Transverse colon (tissue), 4 donors: Measurements from ENCODE around the gene SYCP2. TPM values are rescaled to one million over a fixed set of nuclear protein-coding genes. Genes with fewer than 3 reads are reported as not detected.
A peak's percentile ranks its signal among the peaks of the same experiment; 100 is the strongest.

Experiments used
- DNase-seq: peaks from one replicate; pipeline ENCODE4 v3.0.0-alpha.2; 2019
- H3K27ac ChIP-seq, 4 donors: fragments of 200-600 bp; sonication (generic); 2 replicates each; pipeline ENCODE4 v1.5.1; 2016 to 2018; ENCODE audit warnings: inconsistent platforms in 4 of 4
- H3K27me3 ChIP-seq: fragments of 200-600 bp; sonication (generic); 2 replicates; pipeline ENCODE4 v1.5.1; 2017; ENCODE audit warnings: inconsistent platforms
- H3K36me3 ChIP-seq, 4 donors: fragments of 200-600 bp; sonication (generic); 2 replicates each; pipeline ENCODE4 v1.5.1; 2017 to 2019; ENCODE audit warnings: inconsistent platforms in 4 of 4
- H3K4me1 ChIP-seq, 4 donors: fragments of 200-600 bp; sonication (generic); 2 replicates each; pipeline ENCODE4 v1.5.1; 2017 to 2020; ENCODE audit warnings: inconsistent platforms in 4 of 4
- H3K4me3 ChIP-seq, 4 donors: fragments of 200-600 bp; sonication (generic); 1 replicate in 1 of 4; 2 replicates in 3 of 4; pipeline versions ENCODE4 v1.5.1 to v1.6.1; 2017 to 2019; ENCODE audit warnings: inconsistent platforms in 4 of 4
- H3K9me3 ChIP-seq, 2 donors: fragments of 200-600 bp; sonication (generic); 2 replicates each; pipeline ENCODE4 v1.5.1; 2017 to 2019; ENCODE audit warnings: inconsistent platforms in 2 of 2
- CTCF ChIP-seq, 5 experiments: fragments of 200-600 bp in 3 of 5; fragments of 450-650 bp in 2 of 5; sonication (generic) in 3 of 5; IDR thresholded peaks; 1 replicate in 2 of 5; 2 replicates in 3 of 5; pipeline ENCODE4 v1.5.1; 2016 to 2017; ENCODE audit warnings: antibody characterized with exemption in 5 of 5, inconsistent platforms in 3 of 5, mild to moderate bottlenecking in 2 of 5, moderate library complexity in 1 of 5
- EP300 ChIP-seq: sonication (generic); formaldehyde crosslinking; IDR thresholded peaks from one replicate; pipeline ENCODE4 v1.6.1; 2017; ENCODE audit warnings: antibody characterized with exemption, low read depth
- POLR2A ChIP-seq: fragments of 450-650 bp; IDR thresholded peaks from one replicate; pipeline ENCODE4 v1.6.1; 2016; ENCODE audit warnings: antibody characterized with exemption, mild to moderate bottlenecking, moderate library complexity
- POLR2AphosphoS5 ChIP-seq, 3 donors: sonication (generic); formaldehyde crosslinking; IDR thresholded peaks; one replicate each; pipeline ENCODE4 v1.6.1; 2016; ENCODE audit warnings: antibody characterized with exemption in 3 of 3
- WGBS, 2 donors: methylation state at CpG; one replicate each; pipeline ENCODE4 v1.1.5; 2018; ENCODE audit warnings: low coverage in 1 of 2; 5-methylcytosine and 5-hydroxymethylcytosine counted together
- in situ Hi-C, 4 donors: fragments of 200-750 bp; cut with MboI; loops; one replicate each; pipeline versions ENCODE4 v1.15.0 to v1.15.1; 2017; ENCODE audit warnings: low sequenced_read_pairs in 3 of 4, low pct_ligation_motif_present in 1 of 4, low pct_unique_long_range_greater_than_20kb in 1 of 4
- intact Hi-C: fragments of 100-400 bp; cut with DNase I; formaldehyde crosslinking; loops from one replicate; pipeline ENCODE4 v1.15.1; 2023; ENCODE audit warnings: low total_unique reads
- total RNA-seq, 4 donors: library from RNA; depleted of rRNA; stranded (reverse); fragments of >200 nt; gene quantifications; one replicate each; pipeline ENCODE4 v1.1.0, GENCODE V29; 2016

SYCP2 gene
- total RNA-seq, 4 donors from 2014 or later: 0.82 to 1.1 TPM; not detected in 2

DNA sequence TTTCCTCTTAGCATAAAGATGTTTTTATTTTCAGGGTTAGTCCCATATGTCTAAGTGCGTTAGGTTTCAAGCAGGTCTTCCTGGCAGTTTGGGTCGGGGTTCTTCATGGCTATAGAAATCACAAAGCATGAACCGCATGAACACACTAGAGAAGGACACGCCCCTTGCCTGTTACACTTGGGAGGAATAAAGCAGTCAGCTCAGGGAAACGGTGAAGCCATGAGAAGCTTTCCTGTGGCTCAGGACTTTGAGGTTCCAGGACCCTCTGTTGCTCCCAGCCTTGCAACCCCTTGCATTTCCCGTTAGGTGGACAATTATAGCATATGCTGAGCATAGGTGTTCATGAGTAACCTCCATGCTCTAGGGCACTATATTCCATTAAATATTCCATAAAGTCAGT lies 96.7 kb downstream of the SYCP2 start:
- H3K9me3 ChIP-seq: no peaks in the 10 kb centered on the region
- in situ Hi-C loops: no loop called here
- H3K4me1 ChIP-seq: peaks cover 7 to 26% (median 17%) of the 10 kb centered on the region in 4 donors
- intact Hi-C loops: no loop called here
- H3K4me3 ChIP-seq: peak overlapping the region in 1 of 4 donors; percentile 22
- peaks cover 14% of the 10 kb centered on the region for H3K27me3 ChIP-seq
- 22 to 29% methylated on average over 3 to 6 of the region's 6 CpGs for WGBS, 2 donors
- no peak overlapping the region for H3K27ac ChIP-seq
- TF ChIP-seq CTCF (IDR thresholded peaks at IDR 0.05) (no peak), POLR2A (no peak), EP300 (no peak)
- no peaks in the 10 kb centered on the region for H3K36me3 ChIP-seq
- no peak for DNase-seq

GRCh38 chr20:59835448-59836395 lies 97.7 kb downstream of the SYCP2 start:
- Histone ChIP-seq H3K36me3 (no peaks in the 10 kb centered on the region), H3K4me1 (peaks cover 7 to 28% (median 17%) of the 10 kb centered on the region in 4 donors), H3K27me3 (peaks cover 14% of the 10 kb centered on the region), H3K9me3 (no peaks in the 10 kb centered on the region), H3K27ac (no peak overlapping the region), H3K4me3 (peak overlapping the region in 2 of 4 donors; percentile 8 to 22)
- intact Hi-C loops (no loop called here), in situ Hi-C loops (no loop called here)
- DNase-seq: peak; percentile 65
- TF ChIP-seq POLR2A: peak; percentile 46
- TF ChIP-seq EP300: no peak
- TF ChIP-seq POLR2AphosphoS5 (IDR thresholded peaks at IDR 0.05): peak in 2 of 3 donors; percentile 44 to 58
- TF ChIP-seq CTCF (IDR thresholded peaks at IDR 0.05): no peak
- WGBS, 2 donors: 10% methylated on average over 16 of the region's 16 CpGs; no CpG with 5 or more reads in 1 of the 2 donors

GRCh38 chr20:59835057-59835447 lies 98.4 kb downstream of the SYCP2 start:
- in situ Hi-C loops: no loop called here
- H3K4me1 ChIP-seq: peaks cover 7 to 28% (median 17%) of the 10 kb centered on the region in 4 donors
- H3K27me3 ChIP-seq: peaks cover 14% of the 10 kb centered on the region
- WGBS, 2 donors: 53% methylated on average over 2 of the region's 2 CpGs; no CpG with 5 or more reads in 1 of the 2 donors
- no peaks in the 10 kb centered on the region for H3K36me3 ChIP-seq
- no peak for TF ChIP-seq EP300
- no peak for TF ChIP-seq CTCF (IDR thresholded peaks at IDR 0.05)
- no peak for TF ChIP-seq POLR2AphosphoS5 (IDR thresholded peaks at IDR 0.05)
- no peak for TF ChIP-seq POLR2A
- intact Hi-C loops: no loop called here
- H3K27ac ChIP-seq: no peak overlapping the region
- no peak overlapping the region for H3K4me3 ChIP-seq
- no peaks in the 10 kb centered on the region for H3K9me3 ChIP-seq
- DNase-seq: no peak
